T-helper 2 cell treated with Interferon-gamma antibody and Interleukin-4, amounts not matched to agents 100 ng/mL and 5 ng/mL, for 36 hours (primary cell): ENCODE measurements around the gene AOPEP. TPM values are rescaled to one million over a fixed set of nuclear protein-coding genes. Genes with fewer than 3 reads are reported as not detected.

Source experiments
- intact Hi-C: fragments of 100-400 bp; cut with micrococcal nuclease; formaldehyde crosslinking; loops from one replicate; pipeline ENCODE4 v1.15.1; 2023
- total RNA-seq: library from RNA; stranded (reverse); gene quantifications from 2 replicates; pipeline ENCODE4 v1.2.3, GENCODE V29; 2022

The AOPEP gene
- total RNA-seq, 1 donor from 2014 or later: 14.1 TPM

GRCh38 chr9:95090023-95090791 lies 363.7 kb downstream of the AOPEP start:
- intact Hi-C loops: no loop called here

- intact Hi-C loops: no loop called here
These were observed 364.5 kb downstream of the AOPEP start for GRCh38 chr9:95090871-95091577.

GRCh38 chr9:95091601-95092261 lies 365.2 kb downstream of the AOPEP start:
- intact Hi-C loops: no loop called here

GRCh38 chr9:95092262-95093072 lies 366.0 kb downstream of the AOPEP start:
- intact Hi-C loops: no loop called here

- intact Hi-C loops: no loop called here
These were observed 367.1 kb downstream of the AOPEP start for GRCh38 chr9:95093586-95093985.

GRCh38 chr9:95094002-95094401 lies 367.5 kb downstream of the AOPEP start:
- intact Hi-C loops: no loop called here

GRCh38 chr9:95095641-95096355 lies 369.3 kb downstream of the AOPEP start:
- intact Hi-C loops: no loop called here

- intact Hi-C loops: no loop called here
These were observed 369.9 kb downstream of the AOPEP start for GRCh38 chr9:95096381-95096780.

- intact Hi-C loops: no loop called here
These were observed 370.3 kb downstream of the AOPEP start for GRCh38 chr9:95096807-95097206.

- intact Hi-C loops: no loop called here
These were observed 370.8 kb downstream of the AOPEP start for GRCh38 chr9:95097279-95097678.

- intact Hi-C loops: no loop called here
These were observed 372.0 kb downstream of the AOPEP start for GRCh38 chr9:95098391-95098921.

GRCh38 chr9:95099321-95100070 lies 373.0 kb downstream of the AOPEP start:
- intact Hi-C loops: no loop called here

- intact Hi-C loops: no loop called here
These were observed 373.6 kb downstream of the AOPEP start for GRCh38 chr9:95100071-95100627.

GRCh38 chr9:95101326-95101725 lies 374.8 kb downstream of the AOPEP start:
- intact Hi-C loops: no loop called here

- intact Hi-C loops: no loop called here
These were observed 375.5 kb downstream of the AOPEP start for GRCh38 chr9:95102001-95102433.

- intact Hi-C loops: no loop called here
These were observed 376.1 kb downstream of the AOPEP start for GRCh38 chr9:95102572-95102971.

GRCh38 chr9:95103281-95103771 lies 376.8 kb downstream of the AOPEP start:
- intact Hi-C loops: no loop called here

GRCh38 chr9:95103871-95104580 lies 377.5 kb downstream of the AOPEP start:
- intact Hi-C loops: no loop called here

GRCh38 chr9:95104581-95104960 lies 378.1 kb downstream of the AOPEP start:
- intact Hi-C loops: no loop called here
